ENCODE measurements around the gene LIX1. TPM values are rescaled to one million over a fixed set of nuclear protein-coding genes. Genes with fewer than 3 reads are reported as not detected.

The LIX1 gene
- total RNA-seq, 1 donor = under 0.01 TPM

DNA sequence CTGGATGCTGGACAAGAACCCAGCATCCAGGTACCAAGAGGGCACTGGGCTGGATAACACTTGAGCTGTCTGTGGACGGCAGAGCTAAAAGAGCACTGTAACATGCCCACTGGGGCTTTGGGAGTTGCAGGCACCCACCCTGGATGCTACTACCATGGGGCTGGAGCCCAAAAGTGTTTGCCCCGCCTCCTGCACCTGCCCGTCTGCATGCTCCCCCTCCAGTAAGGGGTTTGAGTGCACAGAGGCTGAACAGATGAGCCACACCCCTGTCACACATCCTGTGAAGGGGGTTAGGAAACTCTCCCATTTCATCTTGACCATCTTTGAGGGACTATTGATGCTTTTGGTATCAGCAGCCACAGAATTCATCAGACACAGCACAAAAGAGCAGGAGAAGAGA is 69.0 kb downstream of the LIX1 start:
- H3K4me3 ChIP-seq (ENCODE audit: low read depth, low read length) = no peak overlapping the region
- no peak for TF ChIP-seq CTCF (IDR thresholded peaks at IDR 0.05; ENCODE audit: insufficient read depth, low read depth, low read length)
- no peak for DNase-seq (ENCODE audit: low read depth)

GRCh38 chr5:97072696-97073095 is 69.7 kb downstream of the LIX1 start:
- no peak overlapping the region for H3K4me3 ChIP-seq (ENCODE audit: low read depth, low read length)
- DNase-seq (ENCODE audit: low read depth) = no peak

DNA sequence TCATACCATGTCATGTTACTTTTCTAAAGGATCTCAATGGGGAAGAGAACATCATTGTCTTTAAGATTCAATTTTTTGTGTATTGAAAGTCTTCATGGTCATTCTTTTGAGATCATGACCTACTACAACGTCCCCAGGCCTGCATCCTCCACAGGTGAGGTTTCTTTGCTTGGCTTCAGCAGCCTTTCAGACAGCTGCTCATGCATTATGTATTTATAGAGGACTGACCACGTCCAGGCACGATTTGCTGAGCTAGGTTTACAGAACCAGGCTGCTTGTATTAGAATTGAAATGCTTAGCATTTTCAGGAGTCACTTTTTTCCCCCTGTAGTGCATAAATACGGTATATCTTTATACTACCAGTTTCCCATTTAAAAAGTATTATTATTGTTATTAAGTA is 70.4 kb downstream of the LIX1 start:
- no peak for TF ChIP-seq CTCF (IDR thresholded peaks at IDR 0.05; ENCODE audit: insufficient read depth, low read depth, low read length)
- no peak overlapping the region for H3K4me3 ChIP-seq (ENCODE audit: low read depth, low read length)
- DNase-seq (ENCODE audit: low read depth) = no peak

More at GRCh38 chr5:97072696-97073095, 69.7 kb downstream of the LIX1 start:
- TF ChIP-seq CTCF (IDR thresholded peaks at IDR 0.05; ENCODE audit: insufficient read depth, low read depth, low read length) = no peak

DNA sequence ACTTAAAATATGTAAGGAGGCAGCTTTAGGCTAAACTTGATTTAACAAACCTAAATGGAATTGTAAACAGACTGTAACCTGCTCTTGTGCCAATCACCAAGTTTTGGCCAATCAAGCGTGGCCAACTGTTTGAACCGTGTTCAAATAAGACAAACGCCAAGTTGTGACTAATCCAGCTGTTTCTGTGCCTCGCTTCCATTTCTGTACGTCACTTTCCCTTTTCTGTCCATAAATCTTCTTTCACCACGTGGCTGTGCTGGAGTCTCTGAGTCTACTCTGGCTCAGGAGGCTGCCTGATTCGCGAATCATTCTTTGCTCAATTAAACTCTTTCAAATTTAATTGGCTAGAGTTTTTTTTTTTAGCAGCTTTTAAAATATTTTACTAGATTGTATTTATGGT is 71.3 kb downstream of the LIX1 start:
- no peak for TF ChIP-seq CTCF (IDR thresholded peaks at IDR 0.05; ENCODE audit: insufficient read depth, low read depth, low read length)
- no peak overlapping the region for H3K4me3 ChIP-seq (ENCODE audit: low read depth, low read length)
- DNase-seq (ENCODE audit: low read depth) = peak; percentile 66

DNA sequence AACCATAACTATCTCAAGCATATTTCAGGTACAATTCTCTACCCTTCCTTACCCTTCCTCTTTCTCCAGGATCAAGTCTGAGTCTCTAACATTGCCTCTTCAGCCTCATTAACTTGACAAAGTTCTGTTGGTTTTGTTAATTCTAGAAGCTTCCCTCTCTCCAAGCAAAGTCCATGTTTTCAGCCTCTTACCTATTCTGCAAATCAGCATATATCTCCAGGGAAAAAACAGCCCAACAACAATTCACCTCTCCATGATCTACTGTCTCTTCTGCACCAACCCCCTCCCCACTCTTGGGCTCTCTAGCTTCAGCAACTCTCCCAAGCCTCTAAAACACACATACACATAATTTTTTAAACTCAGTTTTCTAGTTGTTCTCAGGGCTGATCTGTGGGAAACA is 72.2 kb downstream of the LIX1 start:
- H3K4me3 ChIP-seq (ENCODE audit: low read depth, low read length) = no peak overlapping the region
- no peak for DNase-seq (ENCODE audit: low read depth)
- no peak for TF ChIP-seq CTCF (IDR thresholded peaks at IDR 0.05; ENCODE audit: insufficient read depth, low read depth, low read length)

DNA sequence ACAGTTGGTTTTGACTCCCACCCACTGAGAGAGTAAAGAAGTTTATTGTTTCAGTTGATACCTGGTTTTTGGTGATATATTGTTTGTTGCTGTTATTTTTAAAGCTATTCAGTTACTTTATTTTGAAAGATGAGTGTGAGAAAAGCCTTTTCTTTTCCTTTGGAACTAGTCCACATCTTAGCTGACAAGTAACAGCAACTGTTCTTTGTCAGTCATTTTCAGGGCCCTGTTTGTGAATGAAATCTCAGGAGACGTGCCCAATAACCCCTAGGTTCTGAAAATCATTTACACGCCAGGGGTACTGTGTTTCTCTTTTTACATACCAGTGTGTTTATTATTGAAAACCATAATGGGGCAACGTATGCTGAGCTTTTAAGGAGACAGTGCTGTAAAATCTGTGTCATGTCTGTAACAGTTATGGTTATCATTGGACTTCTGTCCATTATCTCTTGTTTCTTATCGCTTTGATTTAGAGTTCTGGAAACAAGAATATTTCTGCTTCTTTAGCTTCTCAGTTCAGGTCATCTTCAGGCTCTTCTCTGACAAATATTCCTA is 75.0 kb downstream of the LIX1 start:
- TF ChIP-seq CTCF (IDR thresholded peaks at IDR 0.05; ENCODE audit: insufficient read depth, low read depth, low read length) = no peak
- no peak overlapping the region for H3K4me3 ChIP-seq (ENCODE audit: low read depth, low read length)
- DNase-seq (ENCODE audit: low read depth) = no peak

DNA sequence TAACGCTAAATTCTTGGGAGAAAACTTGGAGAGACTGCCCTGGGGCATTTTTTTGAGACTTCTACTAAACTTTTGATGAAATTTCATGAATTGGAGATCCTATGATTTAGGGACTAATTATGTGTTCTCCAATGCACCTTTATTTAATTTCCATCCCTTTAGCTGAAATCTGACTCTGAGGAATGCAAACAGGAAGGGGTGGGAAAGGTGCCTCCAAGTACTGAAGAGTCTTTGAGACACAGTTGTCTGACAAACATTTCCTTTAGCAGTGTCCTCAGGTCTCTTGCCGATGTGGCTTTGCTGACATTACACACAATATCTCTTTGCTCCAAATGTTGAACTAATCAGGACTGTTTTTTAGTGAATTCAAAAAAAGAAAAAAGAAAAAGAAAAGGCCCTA is 76.9 kb downstream of the LIX1 start:
- TF ChIP-seq CTCF (IDR thresholded peaks at IDR 0.05; ENCODE audit: insufficient read depth, low read depth, low read length) = no peak
- no peak for DNase-seq (ENCODE audit: low read depth)
- H3K4me3 ChIP-seq (ENCODE audit: low read depth, low read length) = no peak overlapping the region

All from fibroblast of villous mesenchyme (primary cell).